ENCODE results near the gene CACNA1S. TPM values are rescaled to one million over a fixed set of nuclear protein-coding genes. Genes with fewer than 3 reads are reported as not detected.

Gene CACNA1S
- total and polyA plus RNA-seq, 2 of the 13 experiments (the other 11 are each of a cell fraction or from before 2014, with no cell fraction given): not detected

- TF ChIP-seq ZNF878 (CRISPR knock-in tag; IDR thresholded peaks at IDR 0.05) (no peak), ZBTB39 (CRISPR knock-in tag; IDR thresholded peaks at IDR 0.05) (no peak), ZNF281 (CRISPR knock-in tag; IDR thresholded peaks at IDR 0.05; ENCODE audit: borderline replicate concordance) (no peak), MED8 (CRISPR knock-in tag; IDR thresholded peaks at IDR 0.05; ENCODE audit: insufficient replicate concordance) (no peak), ATF7 (IDR thresholded peaks at IDR 0.05) (no peak), ATF7 (CRISPR knock-in tag; IDR thresholded peaks at IDR 0.05) (no peak), ARID5B (CRISPR knock-in tag; IDR thresholded peaks at IDR 0.05) (no peak)
- no peak for DNase-seq (ENCODE audit: low spot score)
- Histone ChIP-seq H3K79me2 (ENCODE audit: insufficient read depth, low read length) (no peaks in the 10 kb centered on the region), H3K36me3 (replicated peaks in 1 of 2; ENCODE audit: control insufficient read depth in 1 of 2, insufficient read depth in 2 of 2, low read length in 2 of 2) (no peaks in the 10 kb centered on the region), H3K4me3 (replicated peaks in 1 of 3; ENCODE audit: insufficient read depth in 1 of 3, low read depth in 2 of 3, low read length in 3 of 3) (no peak overlapping the region), H3K27ac (ENCODE audit: extremely low read length, insufficient read depth, low read length) (no peak overlapping the region), H2AFZ (ENCODE audit: low read length) (no peak overlapping the region), H3K27me3 (ENCODE audit: control insufficient read depth in 1 of 2, insufficient read depth in 2 of 2, low read length in 2 of 2) (peaks cover 0 to 7% of the 10 kb centered on the region in 2 experiments; a peak in 1 of 5 replicates), H3K9me3 (ENCODE audit: low read length) (no peaks in the 10 kb centered on the region), H3K4me1 (ENCODE audit: insufficient read depth, low read length) (peaks cover 15% of the 10 kb centered on the region), H4K20me1 (ENCODE audit: insufficient read depth, low read length) (no peaks in the 10 kb centered on the region), H3K4me2 (ENCODE audit: low read depth, low read length) (no peak overlapping the region), H3K9ac (ENCODE audit: insufficient read depth, low read depth, low read length) (no peak overlapping the region)
- in situ Hi-C loops (cut with HindIII; ENCODE audit: extremely low pct_ligation_motif_present, low pct_unique_long_range_greater_than_20kb): no loop called here
- intact Hi-C loops (cut with micrococcal nuclease; ENCODE audit: unreplicated experiment): no loop called here
- no peak for ATAC-seq
- ChIA-PET POLR2A (no interaction called here), CTCF (ENCODE audit: low intra/inter-chr PET ratio, low total read pairs) (no interaction called here)
- no TSS peak for BruUV-seq (replicated peaks)
- FAIRE-seq: no peak
- WGBS (ENCODE audit: low lambda C conversion rate): 31% methylated on average over 2 of the region's 3 CpGs
Measured at GRCh38 chr1:201059401-201059800, 52.8 kb downstream of the CACNA1S start.
